ENCODE measurements around the gene CREB5. TPM values are rescaled to one million over a fixed set of nuclear protein-coding genes. Genes with fewer than 3 reads are reported as not detected.

CREB5 gene
- total and polyA plus RNA-seq, 2 of the 13 experiments (the other 11 are each of a cell fraction or from before 2014, with no cell fraction given), result 0.38 to 0.71 TPM

- BruUV-seq (replicated peaks), result no TSS peak
- no peak for ATAC-seq
- no peak overlapping the region for H3K27ac ChIP-seq (ENCODE audit: extremely low read length, insufficient read depth, low read length)
- TF ChIP-seq NFE2 (CRISPR knock-in tag; IDR thresholded peaks at IDR 0.05), result no peak
- TF ChIP-seq CAMTA2 (CRISPR knock-in tag; IDR thresholded peaks at IDR 0.05; ENCODE audit: borderline replicate concordance), result no peak
- TF ChIP-seq FOXJ3 (CRISPR knock-in tag; IDR thresholded peaks at IDR 0.05; ENCODE audit: borderline replicate concordance), result no peak
- no peak for TF ChIP-seq YEATS2 (CRISPR knock-in tag; IDR thresholded peaks at IDR 0.05; ENCODE audit: borderline replicate concordance)
- TF ChIP-seq GPBP1L1 (CRISPR knock-in tag; IDR thresholded peaks at IDR 0.05), result no peak
- no peak for TF ChIP-seq NCOR1 (IDR thresholded peaks at IDR 0.05; ENCODE audit: borderline replicate concordance, low read length)
- no peak for TF ChIP-seq KDM3A (CRISPR knock-in tag; IDR thresholded peaks at IDR 0.05; ENCODE audit: low read depth)
- TF ChIP-seq ZNF280D (CRISPR knock-in tag; IDR thresholded peaks at IDR 0.05), result no peak
- TF ChIP-seq ZNF644 (CRISPR knock-in tag; IDR thresholded peaks at IDR 0.05; ENCODE audit: low read depth), result no peak
- TF ChIP-seq STAG1 (CRISPR knock-in tag; IDR thresholded peaks at IDR 0.05), result no peak
- no peak for TF ChIP-seq KLF12 (CRISPR knock-in tag; IDR thresholded peaks at IDR 0.05; ENCODE audit: borderline replicate concordance)
- no peak for TF ChIP-seq ZNF597 (CRISPR knock-in tag; IDR thresholded peaks at IDR 0.05)
- no peak for TF ChIP-seq CREBL2 (CRISPR knock-in tag; IDR thresholded peaks at IDR 0.05; ENCODE audit: borderline replicate concordance)
- no peaks in the 10 kb centered on the region for H3K36me3 ChIP-seq (replicated peaks in 1 of 2; ENCODE audit: control insufficient read depth in 1 of 2, insufficient read depth in 2 of 2, low read length in 2 of 2)
- no peaks in the 10 kb centered on the region for H3K4me1 ChIP-seq (ENCODE audit: insufficient read depth, low read length)
- intact Hi-C loops (cut with micrococcal nuclease; ENCODE audit: unreplicated experiment), result no loop called here
- H3K9me3 ChIP-seq (ENCODE audit: low read length), result no peaks in the 10 kb centered on the region
- H4K20me1 ChIP-seq (ENCODE audit: insufficient read depth, low read length), result no peaks in the 10 kb centered on the region
- H3K27me3 ChIP-seq (ENCODE audit: control insufficient read depth in 1 of 2, insufficient read depth in 2 of 2, low read length in 2 of 2), result peaks cover 0 to 3% of the 10 kb centered on the region in 2 experiments; a peak in 1 of 5 replicates
- CTCF ChIA-PET (ENCODE audit: low intra/inter-chr PET ratio, low total read pairs), result no interaction called here
- in situ Hi-C loops (cut with HindIII; ENCODE audit: extremely low pct_ligation_motif_present, low pct_unique_long_range_greater_than_20kb), result no loop called here
- H3K4me3 ChIP-seq (replicated peaks in 1 of 3; ENCODE audit: insufficient read depth in 1 of 3, low read depth in 2 of 3, low read length in 3 of 3), result no peak overlapping the region
- H3K4me2 ChIP-seq (ENCODE audit: low read depth, low read length), result no peak overlapping the region
- H2AFZ ChIP-seq (ENCODE audit: low read length), result no peak overlapping the region
- no peak overlapping the region for H3K9ac ChIP-seq (ENCODE audit: insufficient read depth, low read depth, low read length)
- no peak for DNase-seq (ENCODE audit: low spot score)
- 0% methylated on average over 1 of the region's 1 CpG for WGBS (ENCODE audit: low lambda C conversion rate)
- FAIRE-seq, result no peak
- H3K79me2 ChIP-seq (ENCODE audit: insufficient read depth, low read length), result no peaks in the 10 kb centered on the region
- POLR2A ChIA-PET, result no interaction called here
Measured at GRCh38 chr7:28706584-28706983, 294.3 kb downstream of the CREB5 start.
